RWPE2 (cell line): ENCODE measurements around the gene FRMPD4.
A peak's percentile ranks its signal among the peaks of the same experiment; 100 is the strongest.

Experiments
- ATAC-seq: fragments of 200-7000 bp; cut with Tn5 transposase; 3 replicates; pipeline ENCODE4 v1.9.1; 2021; ENCODE audit warnings: low read depth
- DNase-seq: peaks from one replicate; pipeline ENCODE4 v3.0.0-alpha.2; 2020; ENCODE audit warnings: low spot score
- H3K27ac ChIP-seq: fragments of 450-650 bp; 2 replicates; pipeline ENCODE4 v1.5.1; 2017; ENCODE audit warnings: mild to moderate bottlenecking; ENCODE audit not compliant: poor library complexity, severe bottlenecking
- H3K27me3 ChIP-seq: fragments of 250-450 bp; sonication (Bioruptor Pico); 2 replicates; pipeline ENCODE4 v1.5.1; 2021; ENCODE audit warnings: mild to moderate bottlenecking, moderate library complexity; ENCODE audit not compliant: insufficient read depth, poor library complexity, severe bottlenecking
- H3K36me3 ChIP-seq: fragments of 250-450 bp; sonication (Bioruptor Pico); 2 replicates; pipeline ENCODE4 v1.5.1; 2020; ENCODE audit warnings: low read depth, mild to moderate bottlenecking, moderate library complexity
- H3K4me1 ChIP-seq: fragments of 250-450 bp; sonication (Bioruptor Pico); 2 replicates; pipeline ENCODE4 v1.5.1; 2021; ENCODE audit warnings: mild to moderate bottlenecking, moderate library complexity; ENCODE audit not compliant: insufficient read depth, poor library complexity, severe bottlenecking
- H3K4me3 ChIP-seq: fragments of 250-450 bp; sonication (Bioruptor Pico); 2 replicates; pipeline ENCODE4 v1.5.1; 2021; ENCODE audit warnings: mild to moderate bottlenecking, moderate library complexity; ENCODE audit not compliant: severe bottlenecking
- H3K9me3 ChIP-seq: fragments of 250-450 bp; sonication (Bioruptor Pico); 2 replicates; pipeline ENCODE4 v1.5.1; 2021; ENCODE audit warnings: mild to moderate bottlenecking, moderate library complexity; ENCODE audit not compliant: severe bottlenecking
- CTCF ChIP-seq: fragments of 450-650 bp; IDR thresholded peaks from one replicate; pipeline ENCODE4 v1.5.1; 2017; ENCODE audit warnings: mild to moderate bottlenecking, moderate library complexity; ENCODE audit not compliant: poor library complexity, severe bottlenecking

The FRMPD4 gene

GRCh38 chrX:12138361-12139313 is at the start of gene FRMPD4:
Gene FRMPD4, plus strand, starts transcription at chrX:12138473. Its CDS starts 499 bp downstream, at chrX:12138972.
- Histone ChIP-seq H3K4me3 (peak within 1 kb of the TSS; percentile 38), H3K36me3 (no peaks in the 10 kb centered on the region), H3K4me1 (no peaks in the 10 kb centered on the region), H3K27ac (no peak within 1 kb of the TSS), H3K9me3 (no peaks in the 10 kb centered on the region), H3K27me3 (no peaks in the 10 kb centered on the region)
- TF ChIP-seq CTCF = peak; percentile 51
- DNase-seq (no peak), ATAC-seq (peak; percentile 78)

GRCh38 chrX:12089740-12090139 is 48.5 kb upstream of the FRMPD4 start:
- H3K36me3 ChIP-seq = no peaks in the 10 kb centered on the region
- no peak overlapping the region for H3K4me3 ChIP-seq
- H3K27me3 ChIP-seq = no peaks in the 10 kb centered on the region
- TF ChIP-seq CTCF = no peak
- ATAC-seq (no peak), DNase-seq (no peak)
- H3K9me3 ChIP-seq = no peaks in the 10 kb centered on the region
- no peaks in the 10 kb centered on the region for H3K4me1 ChIP-seq
- no peak overlapping the region for H3K27ac ChIP-seq

- no peaks in the 10 kb centered on the region for H3K4me1 ChIP-seq
- no peaks in the 10 kb centered on the region for H3K27me3 ChIP-seq
- H3K4me3 ChIP-seq = no peak overlapping the region
- no peaks in the 10 kb centered on the region for H3K9me3 ChIP-seq
- no peak overlapping the region for H3K27ac ChIP-seq
- no peak for TF ChIP-seq CTCF
- ATAC-seq (peak; percentile 17; the same call in 1 of the 3 replicates), DNase-seq (no peak)
- no peaks in the 10 kb centered on the region for H3K36me3 ChIP-seq
These were observed 25.0 kb upstream of the FRMPD4 start for GRCh38 chrX:12113321-12113720.

- ATAC-seq (no peak), DNase-seq (no peak)
- no peak overlapping the region for H3K4me3 ChIP-seq
- TF ChIP-seq CTCF = no peak
- H3K9me3 ChIP-seq = no peaks in the 10 kb centered on the region
- no peaks in the 10 kb centered on the region for H3K4me1 ChIP-seq
- no peak overlapping the region for H3K27ac ChIP-seq
- H3K36me3 ChIP-seq = no peaks in the 10 kb centered on the region
- H3K27me3 ChIP-seq = no peaks in the 10 kb centered on the region
These were observed 22.9 kb upstream of the FRMPD4 start for GRCh38 chrX:12115377-12115776.

GRCh38 chrX:12118134-12118533 is 20.1 kb upstream of the FRMPD4 start:
- Histone ChIP-seq H3K27me3 (no peaks in the 10 kb centered on the region), H3K27ac (no peak overlapping the region), H3K9me3 (no peaks in the 10 kb centered on the region), H3K4me1 (no peaks in the 10 kb centered on the region), H3K36me3 (no peaks in the 10 kb centered on the region), H3K4me3 (no peak overlapping the region)
- no peak for ATAC-seq
- DNase-seq = no peak
- no peak for TF ChIP-seq CTCF
